ENCODE measurements around the gene AMT.

DNA sequence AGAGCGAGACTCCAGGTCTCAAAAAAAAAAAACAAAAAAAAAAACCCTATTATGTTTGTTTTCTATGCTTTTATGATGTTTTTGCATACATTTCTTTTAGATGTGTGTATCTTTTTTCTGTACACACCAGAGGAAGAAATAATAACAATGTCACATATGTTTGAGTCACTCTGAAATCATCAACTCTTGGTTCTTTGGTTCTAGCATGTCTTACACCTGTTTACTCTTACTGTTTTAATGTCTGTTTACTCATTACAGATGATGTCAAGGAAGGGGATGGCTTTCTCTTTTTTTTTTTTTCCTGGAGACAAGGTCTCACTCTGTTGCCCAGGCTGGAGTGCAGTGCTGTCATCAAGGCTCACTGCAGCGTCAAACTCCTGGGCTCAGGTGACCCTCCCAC lies 34.6 kb downstream of the AMT start:
- no peak for TF ChIP-seq TAF1 (IDR thresholded peaks at IDR 0.05; ENCODE audit: borderline replicate concordance, insufficient read depth, low read length)
- TF ChIP-seq FOXP2 (optimal IDR thresholded peaks at IDR 0.05; ENCODE audit: borderline replicate concordance, extremely low read depth, extremely low read length, insufficient read depth) = no peak

All from PFSK-1 (cell line).